Measurements from ENCODE around the gene ADAMTSL5. TPM values are rescaled to one million over a fixed set of nuclear protein-coding genes. Genes with fewer than 3 reads are reported as not detected.

Gene ADAMTSL5
- total RNA-seq, 2 donors from 2014 or later = 4.1 to 4.8 TPM

DNA sequence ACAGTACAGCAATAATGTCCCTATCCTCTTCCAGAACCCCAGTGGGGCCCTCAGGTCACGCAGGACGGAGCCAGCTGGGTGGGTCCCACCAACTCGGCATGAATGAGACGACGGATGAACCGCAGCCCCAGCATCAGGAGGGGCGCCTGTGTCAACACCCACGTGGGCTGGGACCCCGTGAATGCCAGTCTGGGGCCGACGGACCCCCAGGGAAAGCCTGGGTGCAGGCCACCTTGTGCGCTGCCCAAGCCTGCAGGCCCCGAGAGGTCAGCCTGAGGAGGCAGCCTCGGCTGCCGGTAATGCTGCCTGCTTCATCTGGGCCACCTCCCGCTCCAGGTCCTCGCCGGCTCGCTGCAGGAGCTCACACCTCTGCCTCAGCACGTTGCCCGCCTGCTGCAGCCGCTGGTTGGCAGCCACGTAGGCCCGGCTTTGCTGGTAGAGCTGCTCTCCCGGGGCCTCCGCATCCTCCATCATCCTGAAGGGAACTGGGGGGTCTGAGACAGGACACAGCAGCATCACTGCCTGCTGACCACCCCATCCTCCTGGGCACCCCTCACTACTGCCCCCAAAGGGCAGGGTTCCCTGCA is 38.0 kb downstream of the ADAMTSL5 start:
- H3K9me3 ChIP-seq (ENCODE audit: control insufficient read depth, low read length) = no peaks in the 10 kb centered on the region
- H3K36me3 Mint-ChIP-seq (ENCODE audit: low read depth) = peaks cover 5% of the 10 kb centered on the region
- no peak for DNase-seq
- TF ChIP-seq, protein P1, sequence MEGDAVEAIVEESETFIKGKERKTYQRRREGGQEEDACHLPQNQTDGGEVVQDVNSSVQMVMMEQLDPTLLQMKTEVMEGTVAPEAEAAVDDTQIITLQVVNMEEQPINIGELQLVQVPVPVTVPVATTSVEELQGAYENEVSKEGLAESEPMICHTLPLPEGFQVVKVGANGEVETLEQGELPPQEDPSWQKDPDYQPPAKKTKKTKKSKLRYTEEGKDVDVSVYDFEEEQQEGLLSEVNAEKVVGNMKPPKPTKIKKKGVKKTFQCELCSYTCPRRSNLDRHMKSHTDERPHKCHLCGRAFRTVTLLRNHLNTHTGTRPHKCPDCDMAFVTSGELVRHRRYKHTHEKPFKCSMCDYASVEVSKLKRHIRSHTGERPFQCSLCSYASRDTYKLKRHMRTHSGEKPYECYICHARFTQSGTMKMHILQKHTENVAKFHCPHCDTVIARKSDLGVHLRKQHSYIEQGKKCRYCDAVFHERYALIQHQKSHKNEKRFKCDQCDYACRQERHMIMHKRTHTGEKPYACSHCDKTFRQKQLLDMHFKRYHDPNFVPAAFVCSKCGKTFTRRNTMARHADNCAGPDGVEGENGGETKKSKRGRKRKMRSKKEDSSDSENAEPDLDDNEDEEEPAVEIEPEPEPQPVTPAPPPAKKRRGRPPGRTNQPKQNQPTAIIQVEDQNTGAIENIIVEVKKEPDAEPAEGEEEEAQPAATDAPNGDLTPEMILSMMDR (conservative IDR thresholded peaks at IDR 0.05) = no peak
- H3K4me3 Mint-ChIP-seq = no peak overlapping the region
- no peak overlapping the region for H3K4me3 ChIP-seq (ENCODE audit: low read length)
- peaks cover 35% of the 10 kb centered on the region for H3K27me3 ChIP-seq (ENCODE audit: control insufficient read depth, insufficient read depth, low read length, poor library complexity, severe bottlenecking)
- no peak overlapping the region for H3K27ac Mint-ChIP-seq
- H3K9ac ChIP-seq (ENCODE audit: extremely low read depth, low read length, poor library complexity, severe bottlenecking) = no peak overlapping the region
- H3K27me3 Mint-ChIP-seq (ENCODE audit: insufficient read depth) = peaks cover 31% of the 10 kb centered on the region
- no peaks in the 10 kb centered on the region for H3K9me3 Mint-ChIP-seq
- H3K36me3 ChIP-seq (ENCODE audit: control insufficient read depth, insufficient read depth, low read length) = peaks cover 21% of the 10 kb centered on the region
- peaks cover 6% of the 10 kb centered on the region for H3K4me1 ChIP-seq (ENCODE audit: control insufficient read depth, insufficient read depth, low read length)
- H3K4me1 Mint-ChIP-seq = no peaks in the 10 kb centered on the region
- WGBS, 2 experiments (ENCODE audit: insufficient coverage in 1 of 2, insufficient read length in 1 of 2) = 94 to 98% methylated on average over 24 to 26 of the region's 26 CpGs
- H3K27ac ChIP-seq (ENCODE audit: low read depth, low read length) = no peak overlapping the region

DNA sequence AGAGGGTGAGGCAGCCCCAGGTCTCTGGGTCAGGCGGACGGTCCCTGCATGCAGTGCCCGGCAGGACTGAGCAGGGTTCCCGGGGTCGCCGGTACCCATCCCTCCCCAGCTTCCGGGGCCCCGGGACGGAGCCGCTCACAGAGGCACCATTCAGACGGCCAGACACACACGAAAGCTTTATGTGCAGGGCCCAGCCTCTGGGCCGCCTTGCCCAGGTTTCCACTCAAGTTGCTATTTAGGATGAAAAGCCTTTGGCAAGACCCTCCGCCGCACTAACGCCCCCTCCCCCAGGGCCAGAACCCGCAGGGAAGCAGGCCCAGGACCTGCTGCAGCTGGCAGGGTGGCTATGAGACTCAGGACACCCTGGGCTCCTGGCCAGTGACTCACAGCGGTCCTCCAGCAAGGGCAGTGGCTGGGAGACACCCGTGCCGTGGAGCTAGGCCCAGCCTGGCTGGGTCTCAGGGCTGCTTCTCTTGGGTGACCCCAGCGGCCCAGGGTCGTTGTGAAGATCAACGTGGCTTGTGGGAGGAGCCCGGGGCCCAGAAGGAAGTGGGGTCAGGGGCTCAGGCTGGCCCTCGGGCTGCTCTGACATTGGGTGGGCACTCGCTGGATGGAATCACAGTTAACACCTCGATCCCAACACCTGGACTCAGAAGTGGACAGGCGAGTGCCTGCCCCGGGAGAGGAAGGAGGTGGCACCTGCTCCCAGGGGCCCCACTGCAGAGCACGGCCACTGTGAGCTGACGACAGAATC is 38.6 kb downstream of the ADAMTSL5 start:
- Mint-ChIP-seq H3K4me3 (no peak overlapping the region), H3K27ac (no peak overlapping the region), H3K9me3 (no peaks in the 10 kb centered on the region), H3K4me1 (no peaks in the 10 kb centered on the region), H3K27me3 (ENCODE audit: insufficient read depth) (peaks cover 31% of the 10 kb centered on the region), H3K36me3 (ENCODE audit: low read depth) (peaks cover 5% of the 10 kb centered on the region)
- WGBS, 2 experiments (ENCODE audit: insufficient coverage in 1 of 2, insufficient read length in 1 of 2) = 90% methylated on average over 22 to 31 of the region's 31 CpGs
- Histone ChIP-seq H3K27ac (ENCODE audit: low read depth, low read length) (no peak overlapping the region), H3K4me3 (ENCODE audit: low read length) (no peak overlapping the region), H3K36me3 (ENCODE audit: control insufficient read depth, insufficient read depth, low read length) (peaks cover 21% of the 10 kb centered on the region), H3K9me3 (ENCODE audit: control insufficient read depth, low read length) (no peaks in the 10 kb centered on the region), H3K27me3 (ENCODE audit: control insufficient read depth, insufficient read depth, low read length, poor library complexity, severe bottlenecking) (peaks cover 40% of the 10 kb centered on the region), H3K9ac (ENCODE audit: extremely low read depth, low read length, poor library complexity, severe bottlenecking) (no peak overlapping the region), H3K4me1 (ENCODE audit: control insufficient read depth, insufficient read depth, low read length) (peaks cover 6% of the 10 kb centered on the region)
- TF ChIP-seq, protein P1 (conservative IDR thresholded peaks at IDR 0.05) = no peak
- DNase-seq = no peak

DNA sequence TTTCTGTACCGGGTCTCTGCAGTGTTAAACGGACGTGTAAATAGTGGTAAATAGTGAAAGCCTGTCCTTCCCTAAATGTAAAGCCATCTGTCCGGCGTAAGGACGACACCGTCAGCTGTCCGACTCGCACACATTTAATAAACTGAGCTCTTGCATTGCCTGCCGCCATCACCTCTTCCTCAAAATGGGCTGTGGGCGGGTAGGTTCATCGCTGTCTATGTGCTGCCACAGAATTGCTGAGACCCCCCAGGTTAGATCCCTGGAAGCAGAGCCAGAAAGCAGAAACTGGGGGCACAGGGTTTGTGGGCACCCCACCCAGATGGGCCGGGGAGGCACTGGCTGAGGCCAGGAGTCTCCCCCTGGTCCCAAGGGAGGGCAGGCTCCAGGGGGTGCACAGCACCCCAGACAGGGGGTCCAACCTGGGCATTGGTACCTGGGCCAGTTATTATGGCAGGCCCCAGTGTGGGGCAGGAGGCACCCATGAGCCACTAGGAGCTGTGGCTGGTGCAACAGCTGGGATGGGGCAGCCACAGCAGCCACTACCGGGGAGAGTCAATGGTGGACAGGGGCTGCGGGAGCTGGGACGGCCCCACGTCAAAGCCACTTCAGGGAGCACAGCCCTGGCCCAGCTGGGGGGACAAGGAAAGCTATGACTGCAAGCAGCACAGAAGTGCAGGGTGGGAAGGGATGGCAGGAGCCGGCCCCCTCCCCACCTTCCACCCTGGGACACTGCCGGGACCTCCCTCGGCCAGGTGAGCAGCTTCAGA is 39.6 kb downstream of the ADAMTSL5 start:
- Mint-ChIP-seq H3K4me3 (no peak overlapping the region), H3K27me3 (ENCODE audit: insufficient read depth) (peaks cover 37% of the 10 kb centered on the region), H3K36me3 (ENCODE audit: low read depth) (peaks cover 5% of the 10 kb centered on the region), H3K9me3 (no peaks in the 10 kb centered on the region), H3K4me1 (no peaks in the 10 kb centered on the region), H3K27ac (no peak overlapping the region)
- no peak for DNase-seq
- H3K4me1 ChIP-seq (ENCODE audit: control insufficient read depth, insufficient read depth, low read length) = peaks cover 6% of the 10 kb centered on the region
- 90% methylated on average over 15 to 20 of the region's 20 CpGs for WGBS, 2 experiments (ENCODE audit: insufficient coverage in 1 of 2, insufficient read length in 1 of 2)
- H3K27ac ChIP-seq (ENCODE audit: low read depth, low read length) = no peak overlapping the region
- H3K36me3 ChIP-seq (ENCODE audit: control insufficient read depth, insufficient read depth, low read length) = peaks cover 21% of the 10 kb centered on the region
- TF ChIP-seq, protein P1 (conservative IDR thresholded peaks at IDR 0.05) = no peak
- H3K27me3 ChIP-seq (ENCODE audit: control insufficient read depth, insufficient read depth, low read length, poor library complexity, severe bottlenecking) = peaks cover 49% of the 10 kb centered on the region
- H3K9ac ChIP-seq (ENCODE audit: extremely low read depth, low read length, poor library complexity, severe bottlenecking) = no peak overlapping the region
- H3K4me3 ChIP-seq (ENCODE audit: low read length) = no peak overlapping the region
- H3K9me3 ChIP-seq (ENCODE audit: control insufficient read depth, low read length) = no peaks in the 10 kb centered on the region
